Renal cortex interstitium (tissue), 3 donors: ENCODE results near the gene IGFBP3. TPM values are rescaled to one million over a fixed set of nuclear protein-coding genes. Genes with fewer than 3 reads are reported as not detected.

ENCODE experiments used
- polyA plus RNA-seq, 3 donors: library from polyadenylated mRNA; unstranded; fragments of 120-200 nt; gene quantifications; one replicate each; pipeline ENCODE4 v1.2.1, GENCODE V29; 2013; ENCODE audit not compliant: insufficient read length in 3 of 3

IGFBP3 gene
- polyA plus RNA-seq, 3 donors, result 71.9 to 130 (median 73.6) TPM

Other genes with a start within 250 kb of the IGFBP3 start
- under 1 TPM in 2 of 3 donors, not detected in 1; 0.03 to 0.06 TPM for gene CCDC201, start 48.2 kb downstream of the IGFBP3 start, polyA plus RNA-seq
- gene IGFBP1, start 32.8 kb downstream of the IGFBP3 start, polyA plus RNA-seq, result under 1 TPM; 0.46 to 0.79 (median 0.47) TPM